Skeletal muscle cell (primary cell): ENCODE results near the gene VMP1.
A peak's percentile ranks its signal among the peaks of the same experiment; 100 is the strongest.

Source experiments
- DNase-seq: peaks from one replicate; pipeline ENCODE4 v3.0.0-alpha.2; 2010; ENCODE audit warnings: low read depth
- H3K4me3 ChIP-seq: 2 replicates; pipeline ENCODE4 v1.5.1; 2011; ENCODE audit warnings: low read depth, mild to moderate bottlenecking, control low read depth, low read length, moderate library complexity

VMP1 gene

GRCh38 chr17:59707149-59707970, at the start of gene VMP1, which contains the start of gene PTRH2:
TSS of gene VMP1 (plus strand) at chr17:59707654. CDS start at chr17:59731447, 23,793 bp downstream.
TSS of gene PTRH2 (minus strand) at chr17:59707430. CDS start at chr17:59697978, 9,452 bp downstream.
- peak within 1 kb of the TSS; percentile 86 for H3K4me3 ChIP-seq
- peak; percentile 99 for DNase-seq

- H3K4me3 ChIP-seq: no peak overlapping the region
- no peak for DNase-seq
Observed at GRCh38 chr17:59666235-59666634, 41.2 kb upstream of the VMP1 start.

- no peak overlapping the region for H3K4me3 ChIP-seq
- peak; percentile 57 for DNase-seq
Observed at GRCh38 chr17:59668816-59669215, 38.6 kb upstream of the VMP1 start.

DNA sequence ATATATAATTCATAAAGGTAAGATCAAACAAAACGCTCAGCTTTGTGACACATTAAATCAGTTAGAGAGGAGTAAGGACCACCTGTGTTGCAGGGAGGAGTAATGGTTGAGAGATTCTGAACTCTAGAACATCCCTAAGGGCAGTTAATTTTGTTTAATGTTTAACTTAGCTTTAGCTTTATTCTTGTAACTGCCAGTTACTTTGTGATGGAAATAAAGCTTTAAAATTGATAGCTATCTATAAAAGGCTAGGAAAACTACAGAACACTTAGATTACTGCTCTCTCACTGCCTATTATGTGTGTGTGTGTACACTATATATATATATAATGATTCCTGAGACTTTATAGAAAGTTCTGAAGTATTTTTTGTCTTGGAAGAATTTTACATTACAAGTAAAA, 38.0 kb upstream of the VMP1 start:
- no peak overlapping the region for H3K4me3 ChIP-seq
- DNase-seq: no peak

GRCh38 chr17:59669944-59670343, 37.5 kb upstream of the VMP1 start:
- no peak overlapping the region for H3K4me3 ChIP-seq

GRCh38 chr17:59671386-59671785, 36.1 kb upstream of the VMP1 start:
- DNase-seq: no peak
- no peak overlapping the region for H3K4me3 ChIP-seq

More at GRCh38 chr17:59669944-59670343, 37.5 kb upstream of the VMP1 start:
- no peak for DNase-seq

- H3K4me3 ChIP-seq: no peak overlapping the region
- DNase-seq: no peak
Observed at GRCh38 chr17:59675231-59675630, 32.2 kb upstream of the VMP1 start.

GRCh38 chr17:59676716-59677115, 30.7 kb upstream of the VMP1 start:
- H3K4me3 ChIP-seq: no peak overlapping the region
- DNase-seq: no peak

DNA sequence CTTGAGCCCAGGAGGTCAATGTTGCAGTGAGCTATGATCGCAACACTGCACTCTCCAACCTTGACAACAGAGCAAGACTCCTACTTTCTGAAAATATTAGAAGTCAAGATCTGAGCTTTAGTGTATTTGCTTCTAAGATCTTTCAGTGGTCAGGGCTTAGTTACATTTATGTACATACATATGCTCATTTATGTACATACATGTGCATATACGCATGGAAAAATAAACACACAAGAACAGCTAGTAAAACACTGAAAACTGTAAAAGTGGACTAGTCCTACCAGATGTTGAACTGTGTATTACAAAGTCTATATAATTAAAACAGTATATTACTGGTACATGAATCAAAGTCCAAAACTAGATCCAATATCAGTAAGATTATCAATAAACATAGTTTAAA, 28.5 kb upstream of the VMP1 start:
- no peak overlapping the region for H3K4me3 ChIP-seq
- no peak for DNase-seq

GRCh38 chr17:59680314-59680713, 27.1 kb upstream of the VMP1 start:
- H3K4me3 ChIP-seq: no peak overlapping the region
- DNase-seq: no peak

DNA sequence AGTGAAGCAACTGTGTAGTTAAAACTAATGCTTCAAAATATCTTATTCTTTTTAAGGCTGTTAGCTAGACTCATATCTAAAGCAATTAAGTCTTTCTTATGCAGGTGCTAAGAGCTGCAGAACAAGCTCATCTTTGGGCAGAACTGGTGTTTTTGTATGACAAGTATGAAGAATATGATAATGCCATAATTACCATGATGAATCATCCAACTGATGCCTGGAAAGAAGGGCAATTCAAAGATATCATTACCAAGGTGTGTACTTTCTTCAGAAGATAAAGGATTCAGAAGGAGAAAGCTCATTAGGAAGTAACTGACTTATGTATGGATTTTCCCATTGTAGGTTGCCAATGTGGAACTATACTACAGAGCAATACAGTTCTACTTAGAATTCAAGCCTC, 24.2 kb upstream of the VMP1 start:
- no peak for DNase-seq
- no peak overlapping the region for H3K4me3 ChIP-seq

DNA sequence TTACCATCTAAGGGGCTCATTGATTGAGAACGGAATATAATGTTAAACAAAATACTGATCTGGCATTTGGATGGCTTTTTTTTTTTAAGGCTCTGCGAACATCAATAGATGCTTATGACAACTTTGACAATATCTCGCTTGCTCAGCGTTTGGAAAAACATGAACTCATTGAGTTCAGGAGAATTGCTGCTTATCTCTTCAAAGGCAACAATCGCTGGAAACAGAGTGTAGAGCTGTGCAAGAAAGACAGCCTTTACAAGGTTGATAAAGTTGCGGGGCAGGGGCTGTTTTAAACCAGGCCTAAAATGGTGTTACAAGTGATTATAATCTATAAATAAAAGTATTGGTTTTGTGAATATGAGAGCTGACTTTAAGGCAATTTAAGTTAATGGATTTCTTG, 22.5 kb upstream of the VMP1 start:
- no peak for DNase-seq
- no peak overlapping the region for H3K4me3 ChIP-seq

DNA sequence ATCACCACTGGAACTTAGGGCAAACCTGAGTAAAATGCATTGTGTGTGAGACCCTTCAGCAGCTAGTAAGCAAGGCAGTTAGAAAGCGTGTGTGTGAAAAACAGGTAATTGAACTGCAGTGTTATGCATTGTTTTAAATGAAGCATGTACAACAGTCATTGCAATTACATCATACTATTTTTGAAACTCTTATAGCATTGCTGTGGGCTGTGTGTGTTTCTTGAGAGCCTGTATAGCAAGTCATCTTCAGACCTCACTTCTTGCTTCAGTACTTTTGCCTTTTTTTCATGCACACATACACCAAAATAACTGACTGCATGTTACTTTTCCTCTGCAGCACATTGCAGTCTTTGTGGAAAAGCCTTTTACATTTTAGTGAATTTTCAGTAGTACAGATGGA, 19.4 kb upstream of the VMP1 start:
- DNase-seq: no peak
- no peak overlapping the region for H3K4me3 ChIP-seq

DNA sequence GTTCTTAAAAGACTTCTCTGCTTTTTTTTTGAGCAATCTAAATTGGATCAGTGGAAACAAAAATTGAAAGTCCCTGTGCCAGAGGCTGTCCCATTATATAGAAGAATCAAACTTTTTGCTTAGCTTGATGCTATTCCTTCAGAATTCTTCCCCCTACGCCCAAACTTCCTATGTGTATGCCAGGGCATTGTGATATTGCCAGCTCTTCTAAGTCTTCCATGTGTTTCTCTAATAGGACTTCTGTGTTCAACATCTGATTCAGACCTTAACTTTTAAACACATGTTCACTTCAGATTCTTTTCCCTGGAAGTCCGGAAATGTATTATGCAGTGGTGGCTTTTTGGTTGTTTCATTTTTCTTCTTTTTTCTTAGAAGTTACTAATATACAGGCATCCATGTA, 19.0 kb upstream of the VMP1 start:
- no peak for DNase-seq
- no peak overlapping the region for H3K4me3 ChIP-seq

- no peak for DNase-seq
- H3K4me3 ChIP-seq: no peak overlapping the region
Observed at GRCh38 chr17:59693582-59693981, 13.9 kb upstream of the VMP1 start.

GRCh38 chr17:59694344-59694743, 13.1 kb upstream of the VMP1 start:
- DNase-seq: no peak
- no peak overlapping the region for H3K4me3 ChIP-seq

- no peak overlapping the region for H3K4me3 ChIP-seq
- DNase-seq: no peak
Observed at GRCh38 chr17:59695945-59696681, 11.3 kb upstream of the VMP1 start.

GRCh38 chr17:59696682-59697277, 10.7 kb upstream of the VMP1 start:
- H3K4me3 ChIP-seq: no peak overlapping the region
- DNase-seq: no peak

DNA sequence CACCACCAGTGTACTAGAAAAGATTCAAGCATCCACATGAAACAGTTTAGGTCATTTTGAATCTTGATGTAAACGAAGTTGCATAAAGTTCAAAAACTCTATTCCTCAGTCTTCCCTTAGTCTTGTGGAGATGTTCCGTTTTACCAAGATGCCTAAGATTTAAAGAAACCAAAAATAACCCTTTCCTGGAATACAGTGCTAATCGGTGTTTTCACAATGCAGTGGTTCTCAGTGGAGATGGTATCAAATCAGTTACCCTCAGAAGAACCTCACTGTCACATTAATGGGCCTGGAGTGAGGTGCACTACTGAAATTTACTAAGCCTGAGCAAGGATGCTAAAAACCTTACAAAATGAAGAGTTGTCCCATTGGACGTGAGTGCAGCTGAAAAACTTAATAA, 9.3 kb upstream of the VMP1 start:
- H3K4me3 ChIP-seq: no peak overlapping the region
- DNase-seq: no peak

- no peak overlapping the region for H3K4me3 ChIP-seq
- DNase-seq: no peak
Observed at GRCh38 chr17:59699218-59699617, 8.2 kb upstream of the VMP1 start.
